ENCODE measurements around the gene STYXL2.

Gene STYXL2

DNA sequence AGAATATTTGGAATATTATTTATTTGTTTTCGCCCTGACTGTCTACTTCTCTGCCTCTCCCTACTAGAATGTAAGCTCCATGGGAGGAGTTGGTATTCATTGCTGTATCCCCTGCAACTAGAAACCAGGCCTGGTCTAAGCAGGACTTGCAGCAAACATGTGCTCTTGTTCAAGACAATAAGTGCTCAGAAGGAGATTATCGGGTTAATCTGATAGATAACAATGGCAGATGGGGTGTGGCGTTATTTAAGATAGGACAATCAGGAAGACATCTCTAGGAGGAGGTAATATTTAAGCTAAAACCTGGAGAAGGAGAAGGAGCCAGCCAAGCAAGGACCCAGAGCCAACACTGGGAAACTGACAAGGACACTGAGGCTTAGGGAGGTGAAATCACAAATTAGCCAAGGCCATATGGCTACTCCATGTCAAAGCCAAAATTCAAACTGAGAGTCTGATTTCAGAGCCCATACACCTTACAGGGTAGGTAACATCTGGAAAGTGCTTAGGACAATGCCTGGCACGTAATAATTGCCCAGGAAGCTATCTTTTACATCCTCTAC is 41.5 kb downstream of the STYXL2 start:
- TF ChIP-seq EP300 (IDR thresholded peaks at IDR 0.05; ENCODE audit: borderline replicate concordance), result no peak
- TF ChIP-seq CREB1 (IDR thresholded peaks at IDR 0.05; ENCODE audit: low read depth), result no peak
- TF ChIP-seq TEAD4 (IDR thresholded peaks at IDR 0.05), result no peak
- TF ChIP-seq FOXM1 (IDR thresholded peaks at IDR 0.05; ENCODE audit: borderline replicate concordance, low read depth), result no peak
- TF ChIP-seq EGR1 (IDR thresholded peaks at IDR 0.05), result no peak
- TF ChIP-seq RAD21 (IDR thresholded peaks at IDR 0.05; ENCODE audit: low read depth), result no peak
- TF ChIP-seq MAX (IDR thresholded peaks at IDR 0.05), result no peak
- TF ChIP-seq, protein P1, sequence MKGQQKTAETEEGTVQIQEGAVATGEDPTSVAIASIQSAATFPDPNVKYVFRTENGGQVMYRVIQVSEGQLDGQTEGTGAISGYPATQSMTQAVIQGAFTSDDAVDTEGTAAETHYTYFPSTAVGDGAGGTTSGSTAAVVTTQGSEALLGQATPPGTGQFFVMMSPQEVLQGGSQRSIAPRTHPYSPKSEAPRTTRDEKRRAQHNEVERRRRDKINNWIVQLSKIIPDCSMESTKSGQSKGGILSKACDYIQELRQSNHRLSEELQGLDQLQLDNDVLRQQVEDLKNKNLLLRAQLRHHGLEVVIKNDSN (IDR thresholded peaks at IDR 0.05), result no peak
- TF ChIP-seq TAF1 (IDR thresholded peaks at IDR 0.05; ENCODE audit: low read depth), result no peak

- TF ChIP-seq EP300 (IDR thresholded peaks at IDR 0.05; ENCODE audit: borderline replicate concordance) (no peak), YY1 (IDR thresholded peaks at IDR 0.05; ENCODE audit: low read depth) (no peak), RAD21 (IDR thresholded peaks at IDR 0.05; ENCODE audit: low read depth) (no peak), ZBTB7A (IDR thresholded peaks at IDR 0.05; ENCODE audit: low read depth) (no peak), MAX (IDR thresholded peaks at IDR 0.05) (no peak), TCF12 (IDR thresholded peaks at IDR 0.05; ENCODE audit: low read depth) (no peak), NFIC (IDR thresholded peaks at IDR 0.05) (no peak), TEAD4 (IDR thresholded peaks at IDR 0.05) (no peak), FOXM1 (IDR thresholded peaks at IDR 0.05; ENCODE audit: borderline replicate concordance, low read depth) (no peak), EGR1 (IDR thresholded peaks at IDR 0.05) (no peak), CEBPB (IDR thresholded peaks at IDR 0.05) (no peak), TAF1 (IDR thresholded peaks at IDR 0.05; ENCODE audit: low read depth) (no peak), CREB1 (IDR thresholded peaks at IDR 0.05; ENCODE audit: low read depth) (no peak)
- TF ChIP-seq, protein P1 (IDR thresholded peaks at IDR 0.05), result no peak
- TF ChIP-seq, protein P2, sequence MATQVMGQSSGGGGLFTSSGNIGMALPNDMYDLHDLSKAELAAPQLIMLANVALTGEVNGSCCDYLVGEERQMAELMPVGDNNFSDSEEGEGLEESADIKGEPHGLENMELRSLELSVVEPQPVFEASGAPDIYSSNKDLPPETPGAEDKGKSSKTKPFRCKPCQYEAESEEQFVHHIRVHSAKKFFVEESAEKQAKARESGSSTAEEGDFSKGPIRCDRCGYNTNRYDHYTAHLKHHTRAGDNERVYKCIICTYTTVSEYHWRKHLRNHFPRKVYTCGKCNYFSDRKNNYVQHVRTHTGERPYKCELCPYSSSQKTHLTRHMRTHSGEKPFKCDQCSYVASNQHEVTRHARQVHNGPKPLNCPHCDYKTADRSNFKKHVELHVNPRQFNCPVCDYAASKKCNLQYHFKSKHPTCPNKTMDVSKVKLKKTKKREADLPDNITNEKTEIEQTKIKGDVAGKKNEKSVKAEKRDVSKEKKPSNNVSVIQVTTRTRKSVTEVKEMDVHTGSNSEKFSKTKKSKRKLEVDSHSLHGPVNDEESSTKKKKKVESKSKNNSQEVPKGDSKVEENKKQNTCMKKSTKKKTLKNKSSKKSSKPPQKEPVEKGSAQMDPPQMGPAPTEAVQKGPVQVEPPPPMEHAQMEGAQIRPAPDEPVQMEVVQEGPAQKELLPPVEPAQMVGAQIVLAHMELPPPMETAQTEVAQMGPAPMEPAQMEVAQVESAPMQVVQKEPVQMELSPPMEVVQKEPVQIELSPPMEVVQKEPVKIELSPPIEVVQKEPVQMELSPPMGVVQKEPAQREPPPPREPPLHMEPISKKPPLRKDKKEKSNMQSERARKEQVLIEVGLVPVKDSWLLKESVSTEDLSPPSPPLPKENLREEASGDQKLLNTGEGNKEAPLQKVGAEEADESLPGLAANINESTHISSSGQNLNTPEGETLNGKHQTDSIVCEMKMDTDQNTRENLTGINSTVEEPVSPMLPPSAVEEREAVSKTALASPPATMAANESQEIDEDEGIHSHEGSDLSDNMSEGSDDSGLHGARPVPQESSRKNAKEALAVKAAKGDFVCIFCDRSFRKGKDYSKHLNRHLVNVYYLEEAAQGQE (IDR thresholded peaks at IDR 0.05; ENCODE audit: low read depth), result no peak
These were observed 42.3 kb downstream of the STYXL2 start for GRCh38 chr1:167136191-167136614.

DNA sequence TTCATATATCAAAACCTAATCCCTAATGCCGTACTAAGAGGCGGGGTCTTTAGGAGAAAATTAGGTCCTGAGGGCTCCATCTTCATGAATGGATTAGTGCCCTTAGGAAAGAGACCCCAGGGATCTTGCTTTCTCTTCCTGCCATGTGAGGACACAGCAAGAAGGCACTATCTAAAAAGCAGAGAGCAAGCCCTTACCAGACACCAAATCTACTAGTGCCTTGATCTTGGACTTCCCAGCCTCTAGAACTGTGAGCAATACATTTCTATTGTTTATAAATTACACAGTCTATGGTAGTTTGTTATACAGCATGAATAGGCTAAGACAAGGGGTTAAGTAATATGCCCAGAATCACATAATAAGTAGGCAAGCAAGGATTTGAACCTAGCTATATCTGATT is 42.9 kb downstream of the STYXL2 start:
- TF ChIP-seq YY1 (IDR thresholded peaks at IDR 0.05; ENCODE audit: low read depth) (no peak), NFIC (IDR thresholded peaks at IDR 0.05) (no peak), RAD21 (IDR thresholded peaks at IDR 0.05; ENCODE audit: low read depth) (no peak), MAX (IDR thresholded peaks at IDR 0.05) (no peak), CREB1 (IDR thresholded peaks at IDR 0.05; ENCODE audit: low read depth) (no peak), TEAD4 (IDR thresholded peaks at IDR 0.05) (no peak), TAF1 (IDR thresholded peaks at IDR 0.05; ENCODE audit: low read depth) (no peak), ZBTB7A (IDR thresholded peaks at IDR 0.05; ENCODE audit: low read depth) (no peak)

GRCh38 chr1:167137332-167137781 is 43.5 kb downstream of the STYXL2 start:
- no peak for TF ChIP-seq MAX (IDR thresholded peaks at IDR 0.05)
- TF ChIP-seq EP300 (IDR thresholded peaks at IDR 0.05; ENCODE audit: borderline replicate concordance), result no peak
- TF ChIP-seq, protein P2 (IDR thresholded peaks at IDR 0.05; ENCODE audit: low read depth), result no peak
- TF ChIP-seq ZBTB7A (IDR thresholded peaks at IDR 0.05; ENCODE audit: low read depth), result no peak
- no peak for TF ChIP-seq TEAD4 (IDR thresholded peaks at IDR 0.05)
- TF ChIP-seq CEBPB (IDR thresholded peaks at IDR 0.05), result no peak
- TF ChIP-seq CREB1 (IDR thresholded peaks at IDR 0.05; ENCODE audit: low read depth), result no peak
- no peak for TF ChIP-seq FOXM1 (IDR thresholded peaks at IDR 0.05; ENCODE audit: borderline replicate concordance, low read depth)
- TF ChIP-seq, protein P1 (IDR thresholded peaks at IDR 0.05), result no peak
- TF ChIP-seq NFIC (IDR thresholded peaks at IDR 0.05), result no peak
- TF ChIP-seq EGR1 (IDR thresholded peaks at IDR 0.05), result no peak
- TF ChIP-seq TCF12 (IDR thresholded peaks at IDR 0.05; ENCODE audit: low read depth), result no peak
- TF ChIP-seq TAF1 (IDR thresholded peaks at IDR 0.05; ENCODE audit: low read depth), result no peak
- no peak for TF ChIP-seq YY1 (IDR thresholded peaks at IDR 0.05; ENCODE audit: low read depth)
- no peak for TF ChIP-seq RAD21 (IDR thresholded peaks at IDR 0.05; ENCODE audit: low read depth)
